Liver (tissue), 9 donors: Measurements from ENCODE around the gene SPHK2. TPM values are rescaled to one million over a fixed set of nuclear protein-coding genes. Genes with fewer than 3 reads are reported as not detected.

Source experiments
- DNase-seq: peaks from one replicate; pipeline ENCODE4 v3.0.0-alpha.2; 2017; ENCODE audit warnings: low spot score
- H3K27ac ChIP-seq, 2 donors: one replicate each; pipeline ENCODE4 v1.7.0; 2013; ENCODE audit warnings: inconsistent platforms in 2 of 2, low read length in 2 of 2, control low read depth in 1 of 2, low read depth in 1 of 2, mild to moderate bottlenecking in 1 of 2
- H3K27me3 ChIP-seq, 4 donors: one replicate each; pipeline versions ENCODE4 v1.6.1 to v1.7.0; 2013; ENCODE audit warnings: low read length in 3 of 4, inconsistent platforms in 1 of 4, mild to moderate bottlenecking in 1 of 4, moderate library complexity in 1 of 4; ENCODE audit not compliant: control insufficient read depth in 4 of 4, insufficient read depth in 4 of 4
- H3K36me3 ChIP-seq, 4 donors: one replicate each; pipeline versions ENCODE4 v1.6.1 to v1.7.0; 2013; ENCODE audit warnings: low read length in 3 of 4, mild to moderate bottlenecking in 3 of 4, low read depth in 1 of 4, moderate library complexity in 1 of 4; ENCODE audit not compliant: control insufficient read depth in 4 of 4, insufficient read depth in 3 of 4
- H3K4me1 ChIP-seq, 4 donors: one replicate each; pipeline versions ENCODE4 v1.6.1 to v1.7.0; 2013; ENCODE audit warnings: low read length in 3 of 4, mild to moderate bottlenecking in 3 of 4, moderate library complexity in 1 of 4; ENCODE audit not compliant: control insufficient read depth in 4 of 4, insufficient read depth in 4 of 4
- H3K4me3 ChIP-seq, 3 donors: one replicate each; pipeline versions ENCODE4 v1.6.1 to v1.7.0; 2013; ENCODE audit warnings: low read length in 3 of 3, control low read depth in 1 of 3, low read depth in 1 of 3, mild to moderate bottlenecking in 1 of 3
- H3K9ac ChIP-seq, 2 donors: one replicate each; pipeline ENCODE4 v1.7.0; 2013; ENCODE audit warnings: low read length in 2 of 2, mild to moderate bottlenecking in 2 of 2, moderate library complexity in 2 of 2, control low read depth in 1 of 2, low read depth in 1 of 2
- H3K9me3 ChIP-seq, 4 donors: one replicate each; pipeline versions ENCODE4 v1.6.1 to v1.7.0; 2013; ENCODE audit warnings: low read length in 3 of 4; ENCODE audit not compliant: control insufficient read depth in 4 of 4
- EGR1 ChIP-seq, 2 donors: IDR thresholded peaks; 2 replicates each; pipeline ENCODE4 v1.6.1; 2016 to 2018; ENCODE audit warnings: antibody characterized with exemption in 2 of 2, low read depth in 2 of 2
- FOXA1 ChIP-seq: IDR thresholded peaks from 2 replicates; pipeline ENCODE4 v1.6.1; 2016; ENCODE audit warnings: antibody characterized with exemption
- GABPA ChIP-seq, 2 donors: IDR thresholded peaks in 1 of 2; conservative IDR thresholded peaks in 1 of 2; 2 replicates each; pipeline ENCODE4 v1.6.1; 2016; ENCODE audit warnings: antibody characterized with exemption in 2 of 2, mild to moderate bottlenecking in 1 of 2, moderate library complexity in 1 of 2
- HNF4A ChIP-seq, 2 donors: conservative IDR thresholded peaks; 2 replicates each; pipeline ENCODE4 v1.6.1; 2016; ENCODE audit warnings: antibody characterized with exemption in 2 of 2, mild to moderate bottlenecking in 2 of 2
- JUND ChIP-seq, 2 donors: IDR thresholded peaks; 2 replicates each; pipeline ENCODE4 v1.6.1; 2016; ENCODE audit warnings: antibody characterized with exemption in 2 of 2
- NR2F2 ChIP-seq: IDR thresholded peaks from 2 replicates; pipeline ENCODE4 v1.6.1; 2016; ENCODE audit warnings: antibody characterized with exemption
- RAD21 ChIP-seq, 2 donors: IDR thresholded peaks; 2 replicates each; pipeline ENCODE4 v1.6.1; 2016; ENCODE audit warnings: antibody characterized with exemption in 2 of 2, mild to moderate bottlenecking in 2 of 2
- SP1 ChIP-seq: IDR thresholded peaks from 2 replicates; pipeline ENCODE4 v1.6.1; 2018; ENCODE audit warnings: antibody characterized with exemption, mild to moderate bottlenecking
- YY1 ChIP-seq: IDR thresholded peaks from 2 replicates; pipeline ENCODE4 v1.6.1; 2016; ENCODE audit warnings: antibody characterized with exemption, mild to moderate bottlenecking
- WGBS: extraction: QIAGEN DNeasy Blood & Tissue Kit; methylation state at CpG from one replicate; pipeline ENCODE4 v1.1.7; 2013; 5-methylcytosine and 5-hydroxymethylcytosine counted together
- polyA plus RNA-seq, 2 donors: library from polyadenylated mRNA; stranded (reverse) in 1 of 2; unstranded in 1 of 2; fragments of 200-250 nt in 1 of 2; fragments of >200 nt in 1 of 2; fragmentation: Nextera tagmentation in 1 of 2; extraction: Ambion mirVana in 1 of 2; gene quantifications; one replicate each; pipeline versions ENCODE4 v1.2.1 to v1.2.3, GENCODE V29; 2013 to 2015
- total RNA-seq, 2 donors: library from RNA; depleted of rRNA; stranded (reverse); fragments of >200 nt; gene quantifications; one replicate each; pipeline ENCODE4 v1.2.3, GENCODE V29; 2014
- TF ChIP-seq, protein P1 (sequence below): IDR thresholded peaks from 2 replicates; pipeline ENCODE4 v1.6.1; 2016; ENCODE audit warnings: antibody characterized with exemption
- TF ChIP-seq, protein P2 (sequence below): IDR thresholded peaks from 2 replicates; pipeline ENCODE4 v1.6.1; 2016; ENCODE audit warnings: antibody characterized with exemption, mild to moderate bottlenecking
- donor health status: healthy.
- donor health status: healthy.
- donor health status: healthy.
- donor health status: healthy.
- donor health status: healthy.

The SPHK2 gene
- total and polyA plus RNA-seq, 4 donors, result 9.6 to 17.3 (median 12.3) TPM

DNA sequence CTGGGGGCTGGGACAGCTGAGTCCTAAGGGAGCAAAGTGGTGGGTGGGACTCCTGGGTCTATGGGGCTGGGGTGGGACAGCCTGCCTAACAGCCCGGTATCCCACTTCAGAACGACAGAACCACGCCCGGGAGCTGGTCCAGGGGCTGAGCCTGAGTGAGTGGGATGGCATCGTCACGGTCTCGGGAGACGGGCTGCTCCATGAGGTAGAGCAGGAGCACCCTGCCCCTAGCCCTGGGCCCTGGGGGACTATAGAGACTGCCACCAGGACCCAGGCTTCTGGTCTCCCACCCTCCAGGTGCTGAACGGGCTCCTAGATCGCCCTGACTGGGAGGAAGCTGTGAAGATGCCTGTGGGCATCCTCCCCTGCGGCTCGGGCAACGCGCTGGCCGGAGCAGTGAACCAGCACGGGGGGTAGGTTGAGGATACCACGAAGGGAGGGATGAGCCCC lies 8.6 kb downstream of the SPHK2 start (continued):
- TF ChIP-seq HNF4A (conservative IDR thresholded peaks at IDR 0.05), result no peak
- no peak for TF ChIP-seq YY1
- no peak for TF ChIP-seq SP1
- TF ChIP-seq, protein P1, sequence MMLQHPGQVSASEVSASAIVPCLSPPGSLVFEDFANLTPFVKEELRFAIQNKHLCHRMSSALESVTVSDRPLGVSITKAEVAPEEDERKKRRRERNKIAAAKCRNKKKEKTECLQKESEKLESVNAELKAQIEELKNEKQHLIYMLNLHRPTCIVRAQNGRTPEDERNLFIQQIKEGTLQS, result no peak

DNA sequence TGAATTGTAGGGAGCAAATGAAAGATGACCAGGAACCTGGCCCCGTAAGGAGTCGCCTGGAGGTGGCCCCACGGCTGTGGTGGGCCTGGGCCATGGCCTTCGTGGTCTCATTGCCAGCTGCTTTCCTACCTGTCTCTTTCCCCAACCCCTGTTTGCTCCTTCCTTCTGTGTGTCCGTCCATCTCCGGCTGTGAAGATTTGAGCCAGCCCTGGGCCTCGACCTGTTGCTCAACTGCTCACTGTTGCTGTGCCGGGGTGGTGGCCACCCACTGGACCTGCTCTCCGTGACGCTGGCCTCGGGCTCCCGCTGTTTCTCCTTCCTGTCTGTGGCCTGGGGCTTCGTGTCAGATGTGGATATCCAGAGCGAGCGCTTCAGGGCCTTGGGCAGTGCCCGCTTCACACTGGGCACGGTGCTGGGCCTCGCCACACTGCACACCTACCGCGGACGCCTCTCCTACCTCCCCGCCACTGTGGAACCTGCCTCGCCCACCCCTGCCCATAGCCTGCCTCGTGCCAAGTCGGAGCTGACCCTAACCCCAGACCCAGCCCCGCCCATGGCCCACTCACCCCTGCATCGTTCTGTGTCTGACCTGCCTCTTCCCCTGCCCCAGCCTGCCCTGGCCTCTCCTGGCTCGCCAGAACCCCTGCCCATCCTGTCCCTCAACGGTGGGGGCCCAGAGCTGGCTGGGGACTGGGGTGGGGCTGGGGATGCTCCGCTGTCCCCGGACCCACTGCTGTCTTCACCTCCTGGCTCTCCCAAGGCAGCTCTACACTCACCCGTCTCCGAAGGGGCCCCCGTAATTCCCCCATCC lies 9.4 kb downstream of the SPHK2 start:
- TF ChIP-seq JUND (IDR thresholded peaks at IDR 0.05) (no peak), RAD21 (IDR thresholded peaks at IDR 0.05) (no peak), FOXA1 (no peak), YY1 (no peak), NR2F2 (no peak), EGR1 (IDR thresholded peaks at IDR 0.05; ENCODE audit: low read depth in 2 of 2) (no peak), SP1 (no peak), GABPA (IDR thresholded peaks at IDR 0.05 in 1 of 2, conservative IDR thresholded peaks at IDR 0.05 in 1 of 2) (no peak)
- TF ChIP-seq, protein P2, sequence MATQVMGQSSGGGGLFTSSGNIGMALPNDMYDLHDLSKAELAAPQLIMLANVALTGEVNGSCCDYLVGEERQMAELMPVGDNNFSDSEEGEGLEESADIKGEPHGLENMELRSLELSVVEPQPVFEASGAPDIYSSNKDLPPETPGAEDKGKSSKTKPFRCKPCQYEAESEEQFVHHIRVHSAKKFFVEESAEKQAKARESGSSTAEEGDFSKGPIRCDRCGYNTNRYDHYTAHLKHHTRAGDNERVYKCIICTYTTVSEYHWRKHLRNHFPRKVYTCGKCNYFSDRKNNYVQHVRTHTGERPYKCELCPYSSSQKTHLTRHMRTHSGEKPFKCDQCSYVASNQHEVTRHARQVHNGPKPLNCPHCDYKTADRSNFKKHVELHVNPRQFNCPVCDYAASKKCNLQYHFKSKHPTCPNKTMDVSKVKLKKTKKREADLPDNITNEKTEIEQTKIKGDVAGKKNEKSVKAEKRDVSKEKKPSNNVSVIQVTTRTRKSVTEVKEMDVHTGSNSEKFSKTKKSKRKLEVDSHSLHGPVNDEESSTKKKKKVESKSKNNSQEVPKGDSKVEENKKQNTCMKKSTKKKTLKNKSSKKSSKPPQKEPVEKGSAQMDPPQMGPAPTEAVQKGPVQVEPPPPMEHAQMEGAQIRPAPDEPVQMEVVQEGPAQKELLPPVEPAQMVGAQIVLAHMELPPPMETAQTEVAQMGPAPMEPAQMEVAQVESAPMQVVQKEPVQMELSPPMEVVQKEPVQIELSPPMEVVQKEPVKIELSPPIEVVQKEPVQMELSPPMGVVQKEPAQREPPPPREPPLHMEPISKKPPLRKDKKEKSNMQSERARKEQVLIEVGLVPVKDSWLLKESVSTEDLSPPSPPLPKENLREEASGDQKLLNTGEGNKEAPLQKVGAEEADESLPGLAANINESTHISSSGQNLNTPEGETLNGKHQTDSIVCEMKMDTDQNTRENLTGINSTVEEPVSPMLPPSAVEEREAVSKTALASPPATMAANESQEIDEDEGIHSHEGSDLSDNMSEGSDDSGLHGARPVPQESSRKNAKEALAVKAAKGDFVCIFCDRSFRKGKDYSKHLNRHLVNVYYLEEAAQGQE, result no peak
- Histone ChIP-seq H3K9me3 (no peaks in the 10 kb centered on the region), H3K4me3 (no peak overlapping the region), H3K36me3 (peaks cover 0 to 7% (median 1%) of the 10 kb centered on the region in 4 donors), H3K9ac (no peak overlapping the region), H3K27me3 (no peaks in the 10 kb centered on the region), H3K4me1 (peaks cover 12 to 69% (median 41%) of the 10 kb centered on the region in 4 donors), H3K27ac (peak overlapping the region; percentile 18 to 39)
- 75% methylated on average over 34 of the region's 34 CpGs for WGBS
- DNase-seq, result peak; percentile 35

DNA sequence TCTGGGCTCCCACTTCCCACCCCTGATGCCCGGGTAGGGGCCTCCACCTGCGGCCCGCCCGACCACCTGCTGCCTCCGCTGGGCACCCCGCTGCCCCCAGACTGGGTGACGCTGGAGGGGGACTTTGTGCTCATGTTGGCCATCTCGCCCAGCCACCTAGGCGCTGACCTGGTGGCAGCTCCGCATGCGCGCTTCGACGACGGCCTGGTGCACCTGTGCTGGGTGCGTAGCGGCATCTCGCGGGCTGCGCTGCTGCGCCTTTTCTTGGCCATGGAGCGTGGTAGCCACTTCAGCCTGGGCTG lies 9.9 kb downstream of the SPHK2 start:
- TF ChIP-seq GABPA (IDR thresholded peaks at IDR 0.05 in 1 of 2, conservative IDR thresholded peaks at IDR 0.05 in 1 of 2) (no peak), JUND (IDR thresholded peaks at IDR 0.05) (no peak)
- Histone ChIP-seq H3K9me3 (no peaks in the 10 kb centered on the region), H3K27ac (no peak overlapping the region), H3K4me3 (no peak overlapping the region), H3K4me1 (peaks cover 17 to 69% (median 43%) of the 10 kb centered on the region in 4 donors), H3K27me3 (no peaks in the 10 kb centered on the region), H3K9ac (no peak overlapping the region), H3K36me3 (peaks cover 0 to 7% (median 1%) of the 10 kb centered on the region in 4 donors)
- DNase-seq, result peak; percentile 33
- WGBS, result 94% methylated on average over 22 of the region's 22 CpGs
